ENCODE results near the gene RFX1. TPM values are rescaled to one million over a fixed set of nuclear protein-coding genes. Genes with fewer than 3 reads are reported as not detected.

Gene RFX1
- total RNA-seq, 1 experiment from 2014 or later = 4.4 TPM

- no peak for DNase-seq
- H3K36me3 ChIP-seq = peaks cover 6% of the 10 kb centered on the region
- no peaks in the 10 kb centered on the region for H3K4me1 ChIP-seq
- peaks cover 5% of the 10 kb centered on the region; the same call in 1 of the 2 replicates for H3K9me3 ChIP-seq (replicated peaks)
- H3K27me3 ChIP-seq = no peaks in the 10 kb centered on the region
- no peak overlapping the region for H3K4me3 ChIP-seq
- no peak overlapping the region for H3K27ac ChIP-seq
Measured at GRCh38 chr19:13918726-13919411, 87.3 kb downstream of the RFX1 start.

GRCh38 chr19:13917888-13918406, 88.2 kb downstream of the RFX1 start:
- H3K36me3 ChIP-seq = peaks cover 6% of the 10 kb centered on the region
- H3K9me3 ChIP-seq (replicated peaks) = peaks cover 5% of the 10 kb centered on the region; the same call in 1 of the 2 replicates
- no peak overlapping the region for H3K27ac ChIP-seq
- no peaks in the 10 kb centered on the region for H3K4me1 ChIP-seq
- H3K27me3 ChIP-seq = no peaks in the 10 kb centered on the region
- DNase-seq = no peak
- no peak overlapping the region for H3K4me3 ChIP-seq

DNA sequence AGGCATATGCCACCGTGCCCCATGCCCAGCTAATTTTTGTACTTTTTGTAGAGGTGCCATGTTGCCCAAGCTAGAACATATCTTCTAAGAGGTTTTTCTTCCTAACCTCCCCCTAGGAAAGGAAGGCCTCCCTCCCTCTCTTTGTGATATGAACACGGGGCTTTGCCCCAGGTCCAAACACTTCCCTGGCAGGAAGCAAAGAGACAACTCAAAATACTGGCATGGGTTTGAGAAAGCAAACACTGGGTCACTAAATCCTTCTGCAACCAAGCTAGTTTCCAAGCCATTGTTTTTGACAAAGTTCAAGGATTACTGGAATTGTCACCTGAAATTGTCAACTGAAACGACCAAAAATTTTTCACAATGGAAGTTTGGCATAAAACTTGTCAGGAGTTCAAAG, 91.3 kb downstream of the RFX1 start:
- Histone ChIP-seq H3K4me1 (no peaks in the 10 kb centered on the region), H3K36me3 (no peaks in the 10 kb centered on the region; the same call in 1 of the 2 replicates), H3K9me3 (replicated peaks) (no peaks in the 10 kb centered on the region), H3K27me3 (no peaks in the 10 kb centered on the region), H3K27ac (no peak overlapping the region), H3K4me3 (no peak overlapping the region)
- no peak for DNase-seq

DNA sequence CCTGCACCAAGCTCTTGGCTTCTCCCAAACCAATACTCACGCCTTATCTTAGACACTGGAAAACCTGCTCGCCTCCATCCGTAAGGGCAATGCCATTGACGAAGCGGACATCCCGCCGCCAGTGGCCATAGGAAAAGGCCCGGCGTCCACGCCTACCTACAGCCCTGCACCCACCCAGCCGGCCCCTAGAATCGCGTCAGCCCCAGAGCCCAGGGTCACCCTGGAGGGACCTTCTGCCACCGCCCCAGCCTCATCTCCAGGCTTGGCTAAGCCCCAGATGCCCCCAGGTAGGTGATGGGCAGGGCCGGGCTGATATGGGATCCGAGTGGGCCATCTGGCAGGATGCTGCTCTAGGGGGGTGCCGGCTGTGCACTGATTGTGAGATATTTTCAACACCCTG, 92.8 kb downstream of the RFX1 start:
- Histone ChIP-seq H3K27me3 (no peaks in the 10 kb centered on the region), H3K4me3 (no peak overlapping the region), H3K27ac (no peak overlapping the region), H3K36me3 (no peaks in the 10 kb centered on the region), H3K9me3 (replicated peaks) (no peaks in the 10 kb centered on the region), H3K4me1 (no peaks in the 10 kb centered on the region)
- DNase-seq = no peak

Other genes with a start within 250 kb of the RFX1 start
- 35.4 and 37.2 TPM in 2 replicates for gene MRI1, start 241.8 kb downstream of the RFX1 start, total RNA-seq (2014; rRNA removed; shearing (Covaris generic))
- 208 and 228 TPM in 2 replicates for gene C19orf53, start 231.9 kb downstream of the RFX1 start, total RNA-seq (2014; rRNA removed; shearing (Covaris generic))
- gene ZSWIM4, start 210.9 kb downstream of the RFX1 start, total RNA-seq (2014; rRNA removed; shearing (Covaris generic)) = 16.8 and 18.3 TPM in 2 replicates
- 1.3 and 2.3 TPM in 2 replicates for gene NANOS3, start 129.2 kb downstream of the RFX1 start, total RNA-seq (2014; rRNA removed; shearing (Covaris generic))
- gene BRME1, start 100.2 kb downstream of the RFX1 start, total RNA-seq (2014; rRNA removed; shearing (Covaris generic)) = 10.0 and 11.7 TPM in 2 replicates
- 10.8 and 15.3 TPM in 2 replicates for gene CC2D1A, start 100.1 kb downstream of the RFX1 start, total RNA-seq (2014; rRNA removed; shearing (Covaris generic))
- 0.08 TPM in 1 of 2 replicates, not detected in the other for gene PODNL1, start 67.9 kb downstream of the RFX1 start, total RNA-seq (2014; rRNA removed; shearing (Covaris generic))
- 37.4 and 39.1 TPM in 2 replicates for gene DCAF15, start 53.8 kb downstream of the RFX1 start, total RNA-seq (2014; rRNA removed; shearing (Covaris generic))
- not detected in 2 replicates for gene RLN3, start 21.8 kb upstream of the RFX1 start, total RNA-seq (2014; rRNA removed; shearing (Covaris generic))
- gene IL27RA, start 25.4 kb upstream of the RFX1 start, total RNA-seq (2014; rRNA removed; shearing (Covaris generic)) = 1.5 TPM in 2 replicates
- gene PALM3, start 55.8 kb upstream of the RFX1 start, total RNA-seq (2014; rRNA removed; shearing (Covaris generic)) = 0.99 and 1.4 TPM in 2 replicates
- gene MISP3, start 66.5 kb upstream of the RFX1 start, total RNA-seq (2014; rRNA removed; shearing (Covaris generic)) = 0.81 and 1.3 TPM in 2 replicates
- gene C19orf67, start 79.5 kb upstream of the RFX1 start, total RNA-seq (2014; rRNA removed; shearing (Covaris generic)) = not detected in 2 replicates
- 88.1 and 102 TPM in 2 replicates for gene SAMD1, start 84.4 kb upstream of the RFX1 start, total RNA-seq (2014; rRNA removed; shearing (Covaris generic))
- 77.5 and 93.2 TPM in 2 replicates for gene PRKACA, start 111.4 kb upstream of the RFX1 start, total RNA-seq (2014; rRNA removed; shearing (Covaris generic))
- 93.8 and 102 TPM in 2 replicates for gene ASF1B, start 130.3 kb upstream of the RFX1 start, total RNA-seq (2014; rRNA removed; shearing (Covaris generic))
- 9.3 and 9.4 TPM in 2 replicates for gene ADGRL1, start 199.8 kb upstream of the RFX1 start, total RNA-seq (2014; rRNA removed; shearing (Covaris generic))